A549 treated with AZD9567 at 1 μM for 4 hours (cell line): ENCODE data around the gene FRAT1. TPM values are rescaled to one million over a fixed set of nuclear protein-coding genes. Genes with fewer than 3 reads are reported as not detected.

Experiments
- total RNA-seq: library from RNA; stranded (reverse); fragments of 200-300 nt; extraction: Qiagen RNA extraction; gene quantifications from 5 replicates; pipeline ENCODE4 v1.2.3, GENCODE V29; 2022; ENCODE audit not compliant: insufficient read depth

The FRAT1 gene, protein sequence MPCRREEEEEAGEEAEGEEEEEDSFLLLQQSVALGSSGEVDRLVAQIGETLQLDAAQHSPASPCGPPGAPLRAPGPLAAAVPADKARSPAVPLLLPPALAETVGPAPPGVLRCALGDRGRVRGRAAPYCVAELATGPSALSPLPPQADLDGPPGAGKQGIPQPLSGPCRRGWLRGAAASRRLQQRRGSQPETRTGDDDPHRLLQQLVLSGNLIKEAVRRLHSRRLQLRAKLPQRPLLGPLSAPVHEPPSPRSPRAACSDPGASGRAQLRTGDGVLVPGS
- 0.74 to 2.2 TPM (median 1.7 TPM) in 5 replicates for total RNA-seq

DNA sequence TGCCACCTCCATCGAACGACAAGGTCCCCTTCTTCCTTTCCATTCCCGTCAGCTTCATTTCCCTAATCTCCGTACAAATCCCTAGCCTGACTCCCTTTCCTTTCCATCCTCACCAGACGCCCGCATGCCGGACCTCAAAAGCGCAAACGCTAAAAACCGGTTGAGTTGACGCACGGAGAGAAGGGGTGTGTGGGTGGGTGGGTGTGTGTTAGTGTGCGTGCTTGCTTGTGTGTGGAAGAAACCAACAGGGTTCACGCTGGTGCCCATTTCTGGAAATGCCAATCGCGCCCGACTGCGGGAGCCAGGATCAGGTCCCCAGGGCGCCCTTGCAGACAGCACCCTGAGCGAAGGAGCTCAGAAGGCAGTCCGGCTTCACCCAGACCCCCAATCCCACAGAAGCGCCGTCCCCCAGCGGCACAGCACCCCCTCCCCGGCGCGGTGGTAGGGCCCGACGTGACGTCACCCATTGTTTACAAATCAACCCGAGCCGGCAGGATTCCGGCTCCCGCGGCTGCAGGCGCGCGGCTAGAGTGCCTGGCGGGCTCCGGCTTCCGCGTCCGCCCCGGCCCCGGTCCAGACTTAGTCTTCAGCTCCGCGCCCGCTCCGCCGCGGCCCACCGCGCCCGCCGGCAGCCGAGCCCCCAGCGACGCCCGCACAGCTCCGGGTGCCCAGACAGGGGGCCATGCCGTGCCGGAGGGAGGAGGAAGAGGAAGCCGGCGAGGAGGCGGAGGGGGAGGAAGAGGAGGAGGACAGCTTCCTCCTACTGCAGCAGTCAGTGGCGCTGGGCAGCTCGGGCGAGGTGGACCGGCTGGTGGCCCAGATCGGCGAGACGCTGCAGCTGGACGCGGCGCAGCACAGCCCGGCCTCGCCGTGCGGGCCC, at the start of gene FRAT1:
Gene FRAT1, plus strand, starts transcription at position 500 of the 880 bp plus-strand sequence. Its CDS starts 183 bp downstream, at position 683.

DNA sequence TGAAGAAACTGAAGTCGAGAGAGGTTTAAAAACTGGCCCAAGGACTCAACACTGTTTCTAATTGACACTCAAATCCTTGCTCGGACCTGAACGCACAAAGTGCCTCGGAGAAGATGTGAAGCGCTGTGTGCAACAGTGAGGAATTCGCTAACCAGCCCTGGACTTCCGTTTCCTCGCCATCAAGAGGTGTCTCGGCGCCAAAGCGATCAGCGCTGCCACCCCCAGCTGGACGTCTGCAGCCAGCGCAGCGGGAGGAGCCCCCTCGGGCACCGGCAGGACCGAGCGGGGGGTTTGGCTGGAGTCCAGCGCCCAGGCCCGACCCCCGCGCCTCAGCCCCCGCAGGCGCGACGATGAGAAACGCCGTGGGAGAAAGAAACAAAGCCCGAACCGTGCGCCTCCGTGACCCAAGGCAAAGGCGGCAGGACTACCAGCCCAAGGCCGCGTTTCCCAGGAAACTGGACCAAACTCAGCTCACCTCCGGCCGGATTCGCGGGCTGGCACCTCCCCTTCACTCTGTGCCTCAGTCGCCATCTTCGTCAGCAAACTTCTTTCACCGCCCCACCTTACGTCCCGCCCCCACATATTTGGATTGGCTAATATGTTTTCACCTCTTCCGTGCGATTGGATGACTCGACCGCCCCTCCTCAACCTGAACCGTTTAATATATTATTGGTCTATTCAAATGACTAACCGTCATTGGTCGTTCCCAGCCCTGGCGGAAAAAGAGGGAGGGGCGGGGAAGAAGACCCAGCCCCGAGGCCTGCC, 26.8 kb upstream of the FRAT1 start, which contains the start of gene ARHGAP19:
Gene ARHGAP19, minus strand, starts transcription at position 541 of the 765 bp plus-strand sequence. Its CDS starts 10 bp downstream, at position 531.

DNA sequence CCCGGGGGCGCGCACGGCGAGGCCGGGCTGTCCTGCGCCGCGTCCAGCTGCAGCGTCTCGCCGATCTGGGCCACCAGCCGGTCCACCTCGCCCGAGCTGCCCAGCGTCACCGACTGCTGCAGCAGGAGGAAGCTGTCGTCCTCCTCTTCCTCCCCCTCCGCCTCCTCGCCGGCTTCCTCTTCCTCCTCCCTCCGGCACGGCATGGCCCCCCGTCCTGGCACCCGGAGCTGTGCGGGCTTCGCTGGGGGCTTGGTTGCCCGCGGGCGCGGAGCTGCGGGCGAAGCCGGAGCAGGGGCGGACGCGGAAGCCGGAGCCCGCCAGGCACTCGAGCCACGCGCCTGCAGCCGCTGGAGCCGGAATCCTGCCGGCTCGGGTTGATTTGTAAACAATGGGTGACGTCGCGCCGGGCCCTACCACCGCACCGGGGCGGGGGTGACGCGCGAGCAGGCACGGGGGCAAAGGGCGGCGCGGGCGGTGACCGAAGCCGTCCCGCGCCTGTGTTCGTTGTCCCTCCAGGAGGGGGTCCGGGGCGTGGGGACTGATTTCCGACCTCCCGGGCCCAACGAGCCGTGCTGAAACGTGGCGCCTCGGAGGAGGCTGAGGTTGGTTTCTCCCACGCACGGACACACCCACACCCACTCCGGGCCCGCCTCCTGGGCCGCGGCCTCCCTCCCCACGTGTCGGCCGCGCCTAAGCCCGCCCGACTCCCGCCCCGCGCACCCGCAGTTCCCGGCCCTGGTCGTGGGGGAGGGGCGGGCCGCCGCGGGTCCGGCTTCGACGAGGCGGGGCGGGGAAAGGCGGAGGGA, 15.5 kb downstream of the FRAT1 start, which contains the start of gene FRAT2:
Gene FRAT2, minus strand, starts transcription at position 360 of the 806 bp plus-strand sequence. Its CDS starts 157 bp downstream, at position 203.

Other genes starting within 250 kb of the FRAT1 start
- gene SLIT1, start 133.3 kb upstream of the FRAT1 start, total RNA-seq: 0.06 to 0.15 TPM (median 0.10 TPM) in 4 of 5 replicates, not detected in the other
- 3.7 to 6.3 TPM (median 4.6 TPM) in 5 replicates for gene ARHGAP19, start 26.6 kb upstream of the FRAT1 start, total RNA-seq
- gene FRAT2, start 15.5 kb downstream of the FRAT1 start, total RNA-seq: 1.2 to 8.8 TPM (median 8.0 TPM) in 5 replicates
- 44.4 to 73.3 TPM (median 56.6 TPM) in 5 replicates for gene RRP12, start 82.1 kb downstream of the FRAT1 start, total RNA-seq
- 595 to 678 TPM (median 628 TPM) in 5 replicates for gene PGAM1, start 106.9 kb downstream of the FRAT1 start, total RNA-seq
- gene EXOSC1, start 126.7 kb downstream of the FRAT1 start, total RNA-seq: 52.3 to 74.1 TPM (median 56.7 TPM) in 5 replicates
- gene ZDHHC16, start 126.9 kb downstream of the FRAT1 start, total RNA-seq: 48.5 to 56.2 TPM (median 54.9 TPM) in 5 replicates
- 46.3 to 54.9 TPM (median 49.5 TPM) in 5 replicates for gene MMS19, start 179.2 kb downstream of the FRAT1 start, total RNA-seq
- gene UBTD1, start 179.7 kb downstream of the FRAT1 start, total RNA-seq: 19.0 to 20.1 TPM (median 19.9 TPM) in 5 replicates